SK-N-SH treated with all-trans-retinoic acid at 6 μM for 48 hours (cell line): Measurements from ENCODE around the gene PPAT.
A peak's percentile ranks its signal among the peaks of the same experiment; 100 is the strongest.

Source experiments
- ATAC-seq: fragments of 200-7000 bp; cut with Tn5 transposase; 3 replicates; pipeline ENCODE4 v1.9.1; 2020; ENCODE audit warnings: mild to moderate bottlenecking, moderate library complexity
- ARNTL ChIP-seq: fragments of 450-650 bp; formaldehyde crosslinking; IDR thresholded peaks from 2 replicates; pipeline ENCODE4 v1.5.0; 2020; ENCODE audit warnings: low read depth, mild to moderate bottlenecking, moderate library complexity, borderline replicate concordance
- BACH2 ChIP-seq: fragments of 250-450 bp; sonication (Bioruptor Pico); IDR thresholded peaks from 2 replicates; pipeline ENCODE4 v1.9.0; 2021; ENCODE audit warnings: mild to moderate bottlenecking, borderline replicate concordance
- CREB5 ChIP-seq: fragments of 250-450 bp; sonication (Bioruptor Pico); IDR thresholded peaks from 2 replicates; pipeline ENCODE4 v1.5.1; 2020; ENCODE audit warnings: low read depth, mild to moderate bottlenecking, moderate library complexity
- CSDC2 ChIP-seq: fragments of 250-450 bp; sonication (Bioruptor Pico); IDR thresholded peaks from 2 replicates; pipeline ENCODE4 v1.5.0; 2020; ENCODE audit warnings: mild to moderate bottlenecking, moderate library complexity
- GLIS3 ChIP-seq: fragments of 250-450 bp; sonication (Bioruptor Pico); IDR thresholded peaks from 2 replicates; pipeline ENCODE4 v1.5.0; 2020; ENCODE audit warnings: mild to moderate bottlenecking, moderate library complexity
- ISL1 ChIP-seq: fragments of 250-450 bp; sonication (Bioruptor Pico); IDR thresholded peaks from 2 replicates; pipeline ENCODE4 v2.1.2; 2022; ENCODE audit warnings: mild to moderate bottlenecking, moderate library complexity
- OSR1 ChIP-seq: fragments of 250-450 bp; sonication (Bioruptor Pico); IDR thresholded peaks from 2 replicates; pipeline ENCODE4 v1.8.0; 2022; ENCODE audit warnings: moderate library complexity, mild to moderate bottlenecking, inconsistent platforms
- PATZ1 ChIP-seq: fragments of 250-450 bp; sonication (Bioruptor Pico); IDR thresholded peaks from 2 replicates; pipeline ENCODE4 v1.8.0; 2020; ENCODE audit warnings: mild to moderate bottlenecking, moderate library complexity, borderline replicate concordance
- POU6F1 ChIP-seq: fragments of 250-450 bp; sonication (Bioruptor Pico); IDR thresholded peaks from 2 replicates; pipeline ENCODE4 v1.8.0; 2021; ENCODE audit warnings: low read depth, mild to moderate bottlenecking, moderate library complexity, borderline replicate concordance
- PPARA ChIP-seq: fragments of 250-450 bp; sonication (Bioruptor Pico); IDR thresholded peaks from 2 replicates; pipeline ENCODE4 v1.5.0; 2020; ENCODE audit warnings: mild to moderate bottlenecking, borderline replicate concordance
- RARB ChIP-seq: fragments of 250-450 bp; sonication (Bioruptor Pico); IDR thresholded peaks from 2 replicates; pipeline ENCODE4 v1.8.0; 2021; ENCODE audit warnings: mild to moderate bottlenecking, moderate library complexity
- SNAI2 ChIP-seq: fragments of 250-450 bp; sonication (Bioruptor Pico); IDR thresholded peaks from 2 replicates; pipeline ENCODE4 v1.5.0; 2020; ENCODE audit warnings: mild to moderate bottlenecking, moderate library complexity
- TCF4 ChIP-seq: fragments of 250-450 bp; sonication (Bioruptor Pico); IDR thresholded peaks from 2 replicates; pipeline ENCODE4 v1.8.0; 2021; ENCODE audit warnings: mild to moderate bottlenecking, moderate library complexity, borderline replicate concordance
- TOX ChIP-seq: fragments of 250-450 bp; sonication (Bioruptor Pico); IDR thresholded peaks from 2 replicates; pipeline ENCODE4 v1.8.0; 2021; ENCODE audit warnings: mild to moderate bottlenecking, moderate library complexity, borderline replicate concordance
- TSHZ2 ChIP-seq: fragments of 250-450 bp; sonication (Bioruptor Pico); IDR thresholded peaks from 2 replicates; pipeline ENCODE4 v1.5.0; 2020; ENCODE audit warnings: mild to moderate bottlenecking, moderate library complexity
- ZFP3 ChIP-seq: fragments of 250-450 bp; sonication (Bioruptor Pico); IDR thresholded peaks from 2 replicates; pipeline ENCODE4 v1.5.0; 2020; ENCODE audit warnings: mild to moderate bottlenecking, moderate library complexity
- ZFP30 ChIP-seq: fragments of 450-650 bp; formaldehyde crosslinking; IDR thresholded peaks from 2 replicates; pipeline ENCODE4 v1.5.0; 2022; ENCODE audit warnings: mild to moderate bottlenecking, moderate library complexity
- ZNF565 ChIP-seq: fragments of 450-650 bp; formaldehyde crosslinking; conservative IDR thresholded peaks from 2 replicates; pipeline ENCODE4 v1.5.0; 2020; ENCODE audit warnings: low read depth, mild to moderate bottlenecking, moderate library complexity
- ZNF70 ChIP-seq: fragments of 450-650 bp; formaldehyde crosslinking; IDR thresholded peaks from 2 replicates; pipeline ENCODE4 v1.5.0; 2020; ENCODE audit warnings: mild to moderate bottlenecking, moderate library complexity
- ZNF8 ChIP-seq: fragments of 450-650 bp; formaldehyde crosslinking; IDR thresholded peaks from 2 replicates; pipeline ENCODE4 v1.5.0; 2020; ENCODE audit warnings: mild to moderate bottlenecking, moderate library complexity

Gene PPAT

GRCh38 chr4:56465599-56466295, 30.3 kb upstream of the PPAT start:
- TF ChIP-seq OSR1 (CRISPR knock-in tag): no peak
- TF ChIP-seq PPARA (CRISPR knock-in tag): no peak
- no peak for TF ChIP-seq ISL1
- no peak for TF ChIP-seq PATZ1 (CRISPR knock-in tag)
- TF ChIP-seq ZFP3 (CRISPR knock-in tag): no peak
- TF ChIP-seq RARB (CRISPR knock-in tag): no peak
- TF ChIP-seq ZNF8 (CRISPR knock-in tag): no peak
- no peak for TF ChIP-seq GLIS3
- TF ChIP-seq TOX (CRISPR knock-in tag): no peak
- no peak for TF ChIP-seq ZNF565 (CRISPR knock-in tag)
- no peak for TF ChIP-seq POU6F1
- no peak for TF ChIP-seq TCF4 (CRISPR knock-in tag)
- TF ChIP-seq, all 23 proteins: peak for 0
- ATAC-seq: peak; percentile 21

GRCh38 chr4:56464581-56464980, 29.2 kb upstream of the PPAT start:
- no peak for ATAC-seq
- TF ChIP-seq BACH2 (CRISPR knock-in tag) (no peak), ZNF70 (CRISPR knock-in tag) (peak; percentile 72), TCF4 (CRISPR knock-in tag) (no peak)
- TF ChIP-seq, all 23 proteins: peak for 1

- TF ChIP-seq RARB (CRISPR knock-in tag): no peak
- TF ChIP-seq TCF4 (CRISPR knock-in tag): no peak
- TF ChIP-seq GLIS3: no peak
- no peak for TF ChIP-seq BACH2 (CRISPR knock-in tag)
- TF ChIP-seq ZNF8 (CRISPR knock-in tag): no peak
- TF ChIP-seq ZFP3 (CRISPR knock-in tag): no peak
- no peak for TF ChIP-seq ZNF565 (CRISPR knock-in tag)
- TF ChIP-seq ISL1: no peak
- no peak for TF ChIP-seq ZNF70 (CRISPR knock-in tag)
Observed at GRCh38 chr4:56463711-56464110, 28.3 kb upstream of the PPAT start.

GRCh38 chr4:56462157-56462556, 26.7 kb upstream of the PPAT start:
- no peak for ATAC-seq
- no peak for TF ChIP-seq CREB5 (CRISPR knock-in tag)
- no peak for TF ChIP-seq BACH2 (CRISPR knock-in tag)
- no peak for TF ChIP-seq ISL1
- no peak for TF ChIP-seq SNAI2
- no peak for TF ChIP-seq POU6F1
- no peak for TF ChIP-seq ARNTL (CRISPR knock-in tag)
- no peak for TF ChIP-seq ZNF8 (CRISPR knock-in tag)
- no peak for TF ChIP-seq CSDC2 (CRISPR knock-in tag)
- TF ChIP-seq ZFP30 (CRISPR knock-in tag): no peak
- no peak for TF ChIP-seq RARB (CRISPR knock-in tag)
- TF ChIP-seq TSHZ2 (CRISPR knock-in tag): no peak

More at GRCh38 chr4:56463711-56464110, 28.3 kb upstream of the PPAT start:
- no peak for ATAC-seq
